ENCODE data around the gene TPSD1. TPM values are rescaled to one million over a fixed set of nuclear protein-coding genes. Genes with fewer than 3 reads are reported as not detected.
A peak's percentile ranks its signal among the peaks of the same experiment; 100 is the strongest.

Gene TPSD1
- total and polyA plus RNA-seq, 9 of the 15 experiments (the other 6 are each of a cell fraction or from before 2014, with no cell fraction given), result not detected

- intact Hi-C loops (cut with micrococcal nuclease), result no loop called here
- ChIA-PET CTCF (ENCODE audit: low intra/inter-chr PET ratio) (no interaction called here), POLR2A (interaction anchor here (0.6 to 1.1 kb wide), 2 partner anchors 20 to 77 kb away, joined by 6 to 7 read pairs; no protein-coding TSS in a partner anchor)
- H2AFZ ChIP-seq (ENCODE audit: low read depth, low read length), result no peak overlapping the region
- no peak for TF ChIP-seq POLR2A (conservative IDR thresholded peaks at IDR 0.05)
- peak; percentile 20 for TF ChIP-seq PCBP1 (IDR thresholded peaks at IDR 0.05; ENCODE audit: low read depth, low read length, poor library complexity, severe bottlenecking)
- TF ChIP-seq NR2C1 (IDR thresholded peaks at IDR 0.05), result no peak
- 0 out of 2 replicates have a peak, but pooled peaks have one; percentile 11 for TF ChIP-seq NR2C1 (tag; IDR thresholded peaks at IDR 0.05)
- H3K9me3 ChIP-seq (replicated peaks; ENCODE audit: control insufficient read depth, insufficient read depth, low read depth, low read length), result no peaks in the 10 kb centered on the region
- H3K36me3 ChIP-seq (ENCODE audit: control insufficient read depth, insufficient read depth, low read length), result no peaks in the 10 kb centered on the region
- WGBS (ENCODE audit: insufficient coverage, low coverage, missing lambda C conversion rate), result 18% methylated on average over 12 of the region's 12 CpGs
- no TSS peak for BruUV-seq (replicated peaks)
- no peak overlapping the region for H3K4me3 ChIP-seq
- in situ Hi-C loops (cut with MboI), result no loop called here
- H3K9ac ChIP-seq (ENCODE audit: insufficient read depth in 1 of 2, low read depth in 2 of 2, low read length in 2 of 2), result no peak overlapping the region
- ATAC-seq, result no peak
- H3K9me1 ChIP-seq (ENCODE audit: control insufficient read depth, insufficient read depth, low read length), result peaks cover 3% of the 10 kb centered on the region
- no peak for DNase-seq (ENCODE audit: extremely low read depth in 1 of 4, low spot score in 3 of 4)
- H3K27me3 ChIP-seq (ENCODE audit: control insufficient read depth in 2 of 2, insufficient read depth in 2 of 2, low read length in 2 of 2), result peaks cover 20 to 59% of the 10 kb centered on the region in 2 experiments; a peak in 4 of 5 replicates
- FAIRE-seq, result no peak
- H4K20me1 ChIP-seq (replicated peaks; ENCODE audit: control insufficient read depth, insufficient read depth, low read length), result peaks cover 9% of the 10 kb centered on the region; the same call in 1 of the 2 replicates
- no peaks in the 10 kb centered on the region for H3K79me2 ChIP-seq (ENCODE audit: control insufficient read depth, insufficient read depth, low read length)
- H3K4me2 ChIP-seq (ENCODE audit: insufficient read depth, low read length), result no peak overlapping the region
- peaks cover 0 to 55% of the 10 kb centered on the region in 2 experiments; a peak in 2 of 5 replicates for H3K4me1 ChIP-seq (replicated peaks in 1 of 2; ENCODE audit: control insufficient read depth in 2 of 2, insufficient read depth in 2 of 2, low read length in 2 of 2)
- no peak overlapping the region for H3K27ac ChIP-seq (ENCODE audit: extremely low read depth, low read depth, low read length)
These were observed 2.3 kb downstream of the TPSD1 start for GRCh38 chr16:1258225-1258600.

- no TSS peak for BruUV-seq (replicated peaks)
- no peak overlapping the region; a peak in 1 of 4 replicates for H3K9ac ChIP-seq (ENCODE audit: insufficient read depth in 1 of 2, low read depth in 2 of 2, low read length in 2 of 2)
- WGBS (ENCODE audit: insufficient coverage, low coverage, missing lambda C conversion rate), result 2% methylated on average over 32 of the region's 42 CpGs
- TF ChIP-seq MAX (CRISPR knock-in tag; IDR thresholded peaks at IDR 0.05) (no peak), NR1H2 (CRISPR knock-in tag; IDR thresholded peaks at IDR 0.05) (no peak), ZKSCAN8 (CRISPR knock-in tag; IDR thresholded peaks at IDR 0.05) (no peak), SMARCB1 (IDR thresholded peaks at IDR 0.05; ENCODE audit: insufficient read length, low read depth) (no peak), ZSCAN29 (IDR thresholded peaks at IDR 0.05) (no peak), IRF9 (tag; IDR thresholded peaks at IDR 0.05) (no peak), THAP12 (CRISPR knock-in tag; IDR thresholded peaks at IDR 0.05) (no peak), E2F3 (CRISPR knock-in tag; IDR thresholded peaks at IDR 0.05) (no peak)
These were observed 3.3 kb downstream of the TPSD1 start for GRCh38 chr16:1258906-1259759.

More at GRCh38 chr16:1258906-1259759, 3.3 kb downstream of the TPSD1 start:
- Histone ChIP-seq H3K27me3 (ENCODE audit: control insufficient read depth in 2 of 2, insufficient read depth in 2 of 2, low read length in 2 of 2) (peaks cover 20 to 59% of the 10 kb centered on the region in 2 experiments; a peak in 4 of 5 replicates), H3K9me1 (ENCODE audit: control insufficient read depth, insufficient read depth, low read length) (peaks cover 3% of the 10 kb centered on the region), H3K9me3 (replicated peaks; ENCODE audit: control insufficient read depth, insufficient read depth, low read depth, low read length) (no peaks in the 10 kb centered on the region), H3K79me2 (ENCODE audit: control insufficient read depth, insufficient read depth, low read length) (no peaks in the 10 kb centered on the region), H2AFZ (ENCODE audit: low read depth, low read length) (no peak overlapping the region), H3K36me3 (ENCODE audit: control insufficient read depth, insufficient read depth, low read length) (no peaks in the 10 kb centered on the region), H3K4me1 (replicated peaks in 1 of 2; ENCODE audit: control insufficient read depth in 2 of 2, insufficient read depth in 2 of 2, low read length in 2 of 2) (peaks cover 0 to 60% of the 10 kb centered on the region in 2 experiments; a peak in 2 of 5 replicates), H4K20me1 (replicated peaks; ENCODE audit: control insufficient read depth, insufficient read depth, low read length) (peaks cover 9% of the 10 kb centered on the region; the same call in 1 of the 2 replicates), H3K4me3 (no peak overlapping the region), H3K27ac (ENCODE audit: extremely low read depth, low read depth, low read length) (no peak overlapping the region), H3K4me2 (ENCODE audit: insufficient read depth, low read length) (no peak overlapping the region)
- FAIRE-seq (no peak), ATAC-seq (no peak), DNase-seq (ENCODE audit: extremely low read depth in 1 of 4, low spot score in 3 of 4) (peak in 1 of 4 experiments; percentile 11)
- CTCF ChIA-PET (ENCODE audit: low intra/inter-chr PET ratio), result no interaction called here
- intact Hi-C loops (cut with micrococcal nuclease), result no loop called here
- in situ Hi-C loops (cut with MboI), result no loop called here
- POLR2A ChIA-PET, result no interaction called here
